GM12873 (cell line): ENCODE results near the gene UACA.

Experiments
- TF ChIP-seq, protein P1 (sequence below): IDR thresholded peaks from 2 replicates; pipeline ENCODE4 v1.5.1; 2012; ENCODE audit warnings: low read depth, mild to moderate bottlenecking, moderate library complexity, low read length, control low read depth; ENCODE audit not compliant: insufficient read depth; ENCODE audit errors: missing control alignments

Gene UACA

GRCh38 chr15:70712271-70712670 is 51.1 kb downstream of the UACA start:
- TF ChIP-seq, protein P1, sequence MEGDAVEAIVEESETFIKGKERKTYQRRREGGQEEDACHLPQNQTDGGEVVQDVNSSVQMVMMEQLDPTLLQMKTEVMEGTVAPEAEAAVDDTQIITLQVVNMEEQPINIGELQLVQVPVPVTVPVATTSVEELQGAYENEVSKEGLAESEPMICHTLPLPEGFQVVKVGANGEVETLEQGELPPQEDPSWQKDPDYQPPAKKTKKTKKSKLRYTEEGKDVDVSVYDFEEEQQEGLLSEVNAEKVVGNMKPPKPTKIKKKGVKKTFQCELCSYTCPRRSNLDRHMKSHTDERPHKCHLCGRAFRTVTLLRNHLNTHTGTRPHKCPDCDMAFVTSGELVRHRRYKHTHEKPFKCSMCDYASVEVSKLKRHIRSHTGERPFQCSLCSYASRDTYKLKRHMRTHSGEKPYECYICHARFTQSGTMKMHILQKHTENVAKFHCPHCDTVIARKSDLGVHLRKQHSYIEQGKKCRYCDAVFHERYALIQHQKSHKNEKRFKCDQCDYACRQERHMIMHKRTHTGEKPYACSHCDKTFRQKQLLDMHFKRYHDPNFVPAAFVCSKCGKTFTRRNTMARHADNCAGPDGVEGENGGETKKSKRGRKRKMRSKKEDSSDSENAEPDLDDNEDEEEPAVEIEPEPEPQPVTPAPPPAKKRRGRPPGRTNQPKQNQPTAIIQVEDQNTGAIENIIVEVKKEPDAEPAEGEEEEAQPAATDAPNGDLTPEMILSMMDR: no peak

DNA sequence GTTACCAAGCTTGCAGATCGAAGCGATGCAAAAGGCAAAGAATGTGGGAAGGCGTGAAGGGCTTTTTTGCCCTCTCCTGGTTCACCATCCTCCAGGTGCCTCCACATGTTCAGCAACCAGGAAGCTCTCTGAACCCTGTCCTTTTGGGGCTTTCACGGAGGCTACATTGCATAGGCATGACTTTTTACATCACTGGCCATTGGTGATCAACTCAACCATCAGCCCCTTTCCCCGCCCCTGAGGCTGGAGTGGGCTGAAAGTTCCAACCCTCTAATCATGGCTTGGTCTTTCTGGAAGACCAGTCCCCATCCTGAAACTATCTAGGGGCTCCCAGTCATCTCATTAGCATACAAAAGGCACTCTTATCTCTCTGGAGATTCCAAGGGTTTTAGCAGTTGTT is 52.6 kb downstream of the UACA start:
- TF ChIP-seq, protein P1: no peak

DNA sequence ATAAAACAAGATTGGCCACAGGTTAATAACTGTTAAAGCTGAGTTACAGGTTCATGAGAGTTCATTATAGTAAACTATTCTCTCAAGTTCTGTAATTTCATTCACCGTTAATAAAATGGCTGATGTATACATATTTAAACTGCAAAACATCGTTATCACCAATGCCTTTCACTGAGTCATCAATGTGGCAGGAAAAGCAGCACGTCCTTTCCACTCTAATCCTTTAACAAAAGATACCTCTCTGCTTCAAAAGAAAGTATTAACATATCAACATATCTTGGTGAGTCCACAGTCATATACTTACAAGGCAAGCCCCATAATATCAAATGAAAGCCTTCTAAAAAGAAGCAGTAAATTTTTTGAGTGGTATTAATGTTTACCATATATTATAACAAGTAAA is 54.5 kb downstream of the UACA start:
- TF ChIP-seq, protein P1: no peak

DNA sequence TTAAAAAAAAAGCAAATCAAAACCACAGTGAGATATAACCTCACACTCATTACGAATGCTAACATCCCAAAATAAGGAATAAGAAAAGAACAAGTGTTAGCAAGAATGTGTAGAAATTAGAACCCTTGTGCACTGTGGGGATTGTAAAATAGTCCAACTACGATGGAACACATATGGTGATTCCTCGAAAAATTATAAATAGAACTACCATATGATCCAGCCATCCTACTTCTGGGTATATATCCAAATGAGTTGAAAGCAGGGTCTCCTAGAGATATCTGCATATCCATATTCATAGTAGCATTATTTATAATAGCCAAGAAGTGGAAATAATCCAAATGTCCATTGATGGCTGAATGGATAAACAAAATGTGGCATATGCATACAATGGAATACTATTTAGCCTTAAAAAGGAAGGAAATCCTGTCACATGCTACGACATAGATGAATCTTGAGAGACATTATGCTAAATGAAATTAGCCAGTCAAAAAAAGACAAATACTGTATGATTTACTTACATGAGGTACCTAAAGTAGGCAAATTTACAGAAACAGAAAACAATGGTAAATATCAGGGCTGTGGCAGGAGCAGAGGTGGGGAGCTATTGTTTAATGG is 55.6 kb downstream of the UACA start:
- TF ChIP-seq, protein P1: no peak

- TF ChIP-seq, protein P1: no peak
Observed at GRCh38 chr15:70704731-70705130, 58.6 kb downstream of the UACA start.

DNA sequence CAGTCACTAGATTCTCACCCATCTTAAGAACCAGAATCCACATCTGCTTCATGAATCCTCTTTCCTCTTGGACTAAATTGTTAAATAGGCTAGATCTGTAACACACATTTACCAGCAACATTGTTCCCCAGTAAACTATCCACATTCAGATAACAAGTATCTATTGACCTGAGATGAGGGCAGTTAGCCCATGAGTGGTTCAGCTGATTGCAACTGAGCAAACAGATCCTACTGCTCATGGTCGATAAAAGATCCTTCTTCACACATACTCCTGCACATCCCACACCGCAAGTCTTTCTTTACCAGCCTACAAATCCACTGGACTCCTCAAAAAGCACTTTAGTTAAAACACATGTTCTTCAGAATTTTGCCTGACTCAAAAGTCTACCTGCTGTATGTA is 59.2 kb downstream of the UACA start:
- TF ChIP-seq, protein P1: no peak

GRCh38 chr15:70703096-70703878 is 60.1 kb downstream of the UACA start:
- TF ChIP-seq, protein P1: no peak
